Measurements from ENCODE around the gene ACOT2.
"Not testable (repeated sequence)": the region's sequence is repeated elsewhere in the genome, so short reads cannot be mapped to it uniquely, and the experiment has no call there.

ACOT2 gene

DNA sequence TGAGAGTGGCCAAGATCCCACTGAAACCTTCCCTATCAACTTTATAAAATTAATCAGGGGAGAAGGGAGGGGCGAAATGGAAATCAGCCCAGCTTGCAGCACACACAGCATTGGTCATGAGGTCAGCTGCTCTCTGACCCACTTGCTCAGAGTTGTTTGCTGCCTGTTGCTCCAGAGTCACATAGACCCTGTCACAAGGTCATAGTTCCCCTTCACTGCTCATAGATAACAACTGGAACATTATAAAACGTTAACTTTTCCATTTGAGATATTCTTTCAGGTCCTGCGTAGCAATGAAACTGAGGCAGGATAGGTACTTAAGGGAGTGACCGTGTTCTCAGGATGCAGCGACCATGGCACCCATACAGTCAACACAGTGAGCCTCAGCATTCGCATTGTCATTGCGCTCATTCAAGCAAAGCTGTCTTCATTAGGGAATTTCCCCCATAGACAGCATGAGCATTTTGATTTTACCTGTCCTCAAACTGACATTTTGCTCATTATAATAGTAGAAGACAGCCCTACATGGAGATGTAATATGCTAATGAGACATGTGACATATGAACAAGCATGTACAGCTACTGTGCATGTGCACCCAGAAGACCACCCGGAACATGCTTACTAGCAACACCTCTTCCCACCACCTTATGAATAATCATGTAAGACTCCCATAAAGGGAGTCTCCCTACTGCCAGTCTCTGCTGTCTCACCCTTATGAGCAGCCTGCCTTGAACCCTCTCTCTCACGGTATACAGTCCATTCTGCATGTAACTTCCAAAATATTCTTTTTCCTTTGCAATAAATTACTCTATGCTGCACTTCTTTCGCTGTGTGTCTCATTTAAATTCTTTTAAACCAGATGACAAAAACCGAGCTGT lies 13.3 kb downstream of the ACOT2 start:
- H3K4me1 Mint-ChIP-seq (ENCODE audit: low read depth); H3K27me3 Mint-ChIP-seq; H3K9me3 Mint-ChIP-seq; H3K27ac Mint-ChIP-seq; DNase-seq; H3K4me3 Mint-ChIP-seq: not testable (repeated sequence)
- H3K36me3 Mint-ChIP-seq (ENCODE audit: low read depth): peaks cover 16% of the 10 kb centered on the region

DNA sequence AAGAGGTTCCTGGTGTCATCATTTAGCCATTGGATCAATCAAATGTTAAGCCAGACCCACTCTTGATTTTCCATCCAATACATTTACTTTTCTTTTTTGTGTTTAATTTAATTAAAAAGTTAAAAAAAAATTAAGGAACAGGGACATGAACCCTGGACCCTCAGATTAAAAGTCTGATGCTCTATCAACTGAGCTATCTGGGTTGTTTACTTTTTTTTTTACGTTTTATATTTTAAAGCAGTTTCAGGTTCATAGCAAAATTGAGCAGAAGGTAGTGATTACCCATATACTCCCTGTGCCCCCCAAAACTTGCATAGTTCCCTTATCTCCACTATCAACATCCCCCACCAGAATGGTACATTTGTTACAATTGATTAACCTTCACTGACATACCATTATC lies 19.7 kb downstream of the ACOT2 start:
- H3K27ac Mint-ChIP-seq: no peak overlapping the region
- H3K9me3 Mint-ChIP-seq: peaks cover 6% of the 10 kb centered on the region
- H3K4me1 Mint-ChIP-seq (ENCODE audit: low read depth): peaks cover 14% of the 10 kb centered on the region
- no peaks in the 10 kb centered on the region for H3K36me3 Mint-ChIP-seq (ENCODE audit: low read depth)
- H3K27me3 Mint-ChIP-seq: no peaks in the 10 kb centered on the region
- H3K4me3 Mint-ChIP-seq: no peak overlapping the region
- DNase-seq: no peak

DNA sequence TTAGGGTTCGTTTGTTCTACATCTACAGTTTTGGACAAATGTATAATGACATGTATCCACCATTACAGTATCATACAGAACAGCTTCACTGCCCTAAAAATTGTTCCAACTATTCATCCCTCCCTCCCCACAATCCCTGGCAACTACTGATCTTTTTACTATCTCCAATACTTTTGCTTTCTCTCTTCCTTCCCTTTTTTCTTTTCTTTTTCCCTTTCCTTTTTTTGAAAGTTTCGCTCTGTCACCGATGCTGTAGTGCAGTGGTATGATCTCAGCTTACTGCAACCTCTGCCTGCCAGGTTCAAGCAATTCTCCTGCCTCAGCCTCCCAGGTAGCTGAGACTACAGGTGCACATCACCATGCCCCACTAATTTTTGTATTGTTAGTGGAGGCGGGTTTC lies 20.1 kb downstream of the ACOT2 start:
- H3K27ac Mint-ChIP-seq: no peak overlapping the region
- H3K9me3 Mint-ChIP-seq: peaks cover 6% of the 10 kb centered on the region
- no peaks in the 10 kb centered on the region for H3K27me3 Mint-ChIP-seq
- no peak for DNase-seq
- no peaks in the 10 kb centered on the region for H3K36me3 Mint-ChIP-seq (ENCODE audit: low read depth)
- no peak overlapping the region for H3K4me3 Mint-ChIP-seq
- peaks cover 14% of the 10 kb centered on the region for H3K4me1 Mint-ChIP-seq (ENCODE audit: low read depth)

DNA sequence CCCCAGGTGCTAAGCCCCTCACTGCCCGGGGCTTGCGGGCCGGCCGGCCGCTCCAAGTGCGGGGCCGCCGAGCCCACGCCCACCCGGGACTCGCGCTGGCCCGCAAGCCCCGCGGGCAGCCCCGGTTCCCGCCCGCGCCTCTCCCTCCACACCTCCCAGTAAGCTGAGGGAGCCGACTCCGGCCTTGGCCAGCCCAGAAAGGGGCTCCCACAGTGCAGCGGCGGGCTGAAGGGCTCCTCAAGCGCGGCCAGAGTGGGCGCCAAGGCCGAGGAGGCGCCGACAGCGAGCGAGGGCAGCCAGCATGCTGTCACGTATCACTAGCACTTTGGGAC lies 21.6 kb downstream of the ACOT2 start:
- not testable (repeated sequence) for DNase-seq

DNA sequence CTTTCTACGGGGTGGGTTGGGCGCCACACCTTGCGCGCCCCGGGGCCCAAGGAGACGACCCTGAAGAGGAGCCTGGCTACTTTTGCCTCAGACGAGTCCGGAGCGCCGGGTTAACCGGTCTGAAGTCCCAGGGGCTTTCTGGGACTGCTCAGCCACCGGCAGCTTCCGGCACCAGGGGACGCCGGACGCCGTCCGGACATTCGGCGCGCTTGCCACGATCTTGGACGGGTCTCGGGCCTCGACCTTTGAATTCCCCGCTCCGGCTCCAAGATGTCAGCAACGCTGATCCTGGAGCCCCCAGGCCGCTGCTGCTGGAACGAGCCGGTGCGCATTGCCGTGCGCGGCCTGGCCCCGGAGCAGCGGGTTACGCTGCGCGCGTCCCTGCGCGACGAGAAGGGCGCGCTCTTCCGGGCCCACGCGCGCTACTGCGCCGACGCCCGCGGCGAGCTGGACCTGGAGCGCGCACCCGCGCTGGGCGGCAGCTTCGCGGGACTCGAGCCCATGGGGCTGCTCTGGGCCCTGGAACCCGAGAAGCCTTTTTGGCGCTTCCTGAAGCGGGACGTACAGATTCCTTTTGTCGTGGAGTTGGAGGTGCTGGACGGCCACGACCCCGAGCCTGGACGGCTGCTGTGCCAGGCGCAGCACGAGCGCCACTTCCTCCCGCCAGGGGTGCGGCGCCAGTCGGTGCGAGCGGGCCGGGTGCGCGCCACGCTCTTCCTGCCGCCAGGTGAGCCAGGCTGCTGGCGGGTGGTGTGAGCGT lies 22.9 kb downstream of the ACOT2 start, which contains the start of gene ACOT4:
ACOT4 (plus strand) TSS at position 184 of the 760 bp plus-strand sequence; CDS start at position 271, 87 bp downstream.
- Mint-ChIP-seq H3K4me3 (peak within 1 kb of the TSS; percentile 65), H3K27me3 (no peaks in the 10 kb centered on the region), H3K36me3 (ENCODE audit: low read depth) (no peaks in the 10 kb centered on the region), H3K4me1 (ENCODE audit: low read depth) (peaks cover 14% of the 10 kb centered on the region), H3K9me3 (peaks cover 6% of the 10 kb centered on the region), H3K27ac (no peak within 1 kb of the TSS)
- DNase-seq: peak; percentile 77

More for the DNA sequence above, 21.6 kb downstream of the ACOT2 start:
- not testable (repeated sequence) for H3K36me3 Mint-ChIP-seq (ENCODE audit: low read depth); H3K27ac Mint-ChIP-seq; H3K4me3 Mint-ChIP-seq; H3K27me3 Mint-ChIP-seq; H3K9me3 Mint-ChIP-seq
- peaks cover 14% of the 10 kb centered on the region for H3K4me1 Mint-ChIP-seq (ENCODE audit: low read depth)

DNA sequence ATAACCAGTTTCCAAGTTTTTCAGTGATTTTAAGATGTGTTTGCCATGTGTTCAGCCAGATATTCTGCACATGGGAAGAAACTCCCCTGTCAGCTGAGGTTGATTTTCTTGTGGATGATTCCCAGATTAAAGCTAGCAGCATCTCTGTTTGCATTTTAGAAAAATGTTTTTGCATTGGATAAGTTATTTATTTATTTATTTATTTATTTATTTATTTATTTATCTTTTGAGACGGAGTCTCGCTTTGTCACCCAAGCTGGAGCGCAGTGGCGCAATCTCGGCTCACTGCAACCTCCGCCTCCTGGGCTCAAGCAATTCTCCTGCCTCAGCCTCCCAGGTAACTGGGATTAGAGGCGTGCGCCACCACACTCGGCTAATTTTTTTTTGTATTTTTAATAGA lies 25.5 kb downstream of the ACOT2 start:
- Mint-ChIP-seq H3K27me3 (no peaks in the 10 kb centered on the region), H3K4me1 (ENCODE audit: low read depth) (peaks cover 14% of the 10 kb centered on the region), H3K27ac (no peak overlapping the region), H3K9me3 (peaks cover 6% of the 10 kb centered on the region), H3K36me3 (ENCODE audit: low read depth) (no peaks in the 10 kb centered on the region), H3K4me3 (no peak overlapping the region)
- no peak for DNase-seq

DNA sequence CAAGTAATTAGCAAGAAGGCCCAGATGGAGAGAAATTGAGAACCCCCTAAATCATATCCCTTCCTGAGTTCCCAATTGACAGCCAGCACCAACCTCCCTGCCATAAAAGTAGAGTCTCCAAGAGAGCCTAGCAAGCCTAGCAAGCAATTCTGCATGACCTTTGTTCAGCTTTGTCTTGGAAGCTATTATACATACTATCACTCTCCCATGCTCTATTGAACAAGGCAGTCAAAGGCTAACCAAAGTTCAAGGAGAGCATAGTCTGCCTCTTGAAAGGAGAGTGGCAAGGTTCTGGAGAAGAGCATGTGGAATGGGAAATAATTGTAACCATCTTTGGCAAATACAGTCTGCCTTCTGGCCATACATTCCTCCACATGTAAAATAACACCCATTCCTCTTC lies 30.5 kb downstream of the ACOT2 start:
- Mint-ChIP-seq H3K27me3 (no peaks in the 10 kb centered on the region), H3K36me3 (ENCODE audit: low read depth) (no peaks in the 10 kb centered on the region), H3K4me3 (no peak overlapping the region), H3K27ac (no peak overlapping the region), H3K4me1 (ENCODE audit: low read depth) (no peaks in the 10 kb centered on the region), H3K9me3 (no peaks in the 10 kb centered on the region)
- DNase-seq: no peak

DNA sequence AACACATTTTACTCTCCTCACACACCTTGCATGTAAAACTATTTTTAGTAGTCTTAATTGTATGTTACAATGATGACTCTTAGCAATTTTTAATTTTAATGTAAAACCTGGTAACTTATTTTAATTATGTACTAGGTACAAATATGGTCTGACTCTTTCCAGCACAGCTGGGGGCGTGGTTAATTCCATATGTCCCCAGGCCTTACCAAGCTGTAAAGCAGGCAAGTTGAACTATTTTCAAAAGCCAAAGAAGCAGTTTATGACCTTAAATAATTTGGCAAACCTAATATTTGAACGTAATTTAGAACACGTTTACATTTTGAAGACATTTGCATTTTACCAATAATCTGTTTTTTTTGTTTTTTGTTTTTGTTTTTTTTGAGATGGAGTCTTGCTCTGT lies 34.0 kb downstream of the ACOT2 start:
- no peak overlapping the region for H3K4me3 Mint-ChIP-seq
- no peak for DNase-seq
- no peaks in the 10 kb centered on the region for H3K9me3 Mint-ChIP-seq
- H3K36me3 Mint-ChIP-seq (ENCODE audit: low read depth): no peaks in the 10 kb centered on the region
- H3K4me1 Mint-ChIP-seq (ENCODE audit: low read depth): no peaks in the 10 kb centered on the region
- no peak overlapping the region for H3K27ac Mint-ChIP-seq
- no peaks in the 10 kb centered on the region for H3K27me3 Mint-ChIP-seq

DNA sequence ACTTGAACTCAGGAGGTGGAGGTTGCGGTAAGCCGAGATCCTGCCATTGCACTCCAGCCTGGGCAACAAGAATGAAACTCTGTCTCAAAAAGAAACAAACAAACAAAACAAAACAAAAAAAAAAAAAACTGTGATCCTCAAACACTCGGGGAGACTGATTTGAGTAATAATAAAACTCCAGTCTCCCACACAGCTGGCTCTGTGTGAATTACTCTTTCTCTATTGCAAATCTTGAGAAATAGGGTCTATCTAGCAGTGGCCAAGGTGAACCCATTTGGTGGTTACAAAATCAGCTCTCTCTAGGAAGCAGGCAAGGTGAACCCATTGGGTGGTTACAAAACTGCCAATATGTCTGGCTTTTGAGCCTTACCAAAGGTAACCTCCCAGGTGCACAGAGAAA lies 37.3 kb downstream of the ACOT2 start:
- no peaks in the 10 kb centered on the region for H3K9me3 Mint-ChIP-seq

DNA sequence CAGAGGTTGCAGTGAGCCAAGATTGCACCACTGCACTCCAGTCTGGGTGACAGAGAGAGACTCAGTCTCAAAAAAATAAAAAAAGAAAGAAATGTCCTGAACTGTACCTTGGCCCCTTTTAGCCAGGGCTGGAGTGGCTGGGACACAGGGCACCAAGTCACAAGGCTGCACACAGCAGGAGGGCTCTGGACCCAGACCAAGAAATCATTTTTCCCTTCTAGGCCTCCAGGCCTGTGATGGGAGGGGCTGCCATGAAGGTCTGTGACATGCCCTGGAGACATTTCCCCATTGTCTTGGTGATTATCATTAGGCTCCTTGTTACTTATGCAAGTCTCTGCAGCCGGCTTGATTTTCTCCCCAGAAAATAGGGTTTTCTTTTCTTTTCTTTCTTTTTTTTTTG lies 38.2 kb downstream of the ACOT2 start:
- Mint-ChIP-seq H3K4me3 (no peak overlapping the region), H3K4me1 (ENCODE audit: low read depth) (peaks cover 2% of the 10 kb centered on the region), H3K27me3 (no peaks in the 10 kb centered on the region), H3K36me3 (ENCODE audit: low read depth) (no peaks in the 10 kb centered on the region), H3K9me3 (no peaks in the 10 kb centered on the region), H3K27ac (no peak overlapping the region)
- no peak for DNase-seq

More for the DNA sequence above, 37.3 kb downstream of the ACOT2 start:
- H3K4me1 Mint-ChIP-seq (ENCODE audit: low read depth): no peaks in the 10 kb centered on the region
- H3K27ac Mint-ChIP-seq: no peak overlapping the region
- H3K27me3 Mint-ChIP-seq: no peaks in the 10 kb centered on the region
- H3K4me3 Mint-ChIP-seq: no peak overlapping the region
- DNase-seq: no peak
- H3K36me3 Mint-ChIP-seq (ENCODE audit: low read depth): no peaks in the 10 kb centered on the region

DNA sequence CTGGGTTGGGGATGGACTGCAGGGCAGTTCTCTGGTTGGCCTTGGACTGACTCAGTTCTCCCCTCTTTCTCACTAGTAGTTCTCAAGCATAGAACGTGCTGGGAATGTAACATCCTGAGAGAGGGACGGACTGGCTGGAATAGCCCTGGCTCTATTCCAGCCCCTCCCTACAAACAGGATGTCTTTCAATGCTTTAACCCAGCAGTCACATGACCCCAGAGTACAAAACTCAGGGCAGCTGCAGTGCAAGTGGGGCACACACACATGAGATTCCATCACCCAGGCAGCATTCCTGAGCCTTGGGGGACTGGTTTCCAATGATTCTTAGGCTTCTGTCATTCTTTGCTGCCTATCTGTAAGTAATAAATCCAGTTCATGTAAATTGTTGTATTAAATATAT lies 41.7 kb downstream of the ACOT2 start:
- no peak for DNase-seq
- peaks cover 6% of the 10 kb centered on the region for H3K4me1 Mint-ChIP-seq (ENCODE audit: low read depth)
- no peaks in the 10 kb centered on the region for H3K9me3 Mint-ChIP-seq
- H3K36me3 Mint-ChIP-seq (ENCODE audit: low read depth): no peaks in the 10 kb centered on the region
- no peak overlapping the region for H3K4me3 Mint-ChIP-seq
- no peak overlapping the region for H3K27ac Mint-ChIP-seq
- peaks cover 4% of the 10 kb centered on the region for H3K27me3 Mint-ChIP-seq

DNA sequence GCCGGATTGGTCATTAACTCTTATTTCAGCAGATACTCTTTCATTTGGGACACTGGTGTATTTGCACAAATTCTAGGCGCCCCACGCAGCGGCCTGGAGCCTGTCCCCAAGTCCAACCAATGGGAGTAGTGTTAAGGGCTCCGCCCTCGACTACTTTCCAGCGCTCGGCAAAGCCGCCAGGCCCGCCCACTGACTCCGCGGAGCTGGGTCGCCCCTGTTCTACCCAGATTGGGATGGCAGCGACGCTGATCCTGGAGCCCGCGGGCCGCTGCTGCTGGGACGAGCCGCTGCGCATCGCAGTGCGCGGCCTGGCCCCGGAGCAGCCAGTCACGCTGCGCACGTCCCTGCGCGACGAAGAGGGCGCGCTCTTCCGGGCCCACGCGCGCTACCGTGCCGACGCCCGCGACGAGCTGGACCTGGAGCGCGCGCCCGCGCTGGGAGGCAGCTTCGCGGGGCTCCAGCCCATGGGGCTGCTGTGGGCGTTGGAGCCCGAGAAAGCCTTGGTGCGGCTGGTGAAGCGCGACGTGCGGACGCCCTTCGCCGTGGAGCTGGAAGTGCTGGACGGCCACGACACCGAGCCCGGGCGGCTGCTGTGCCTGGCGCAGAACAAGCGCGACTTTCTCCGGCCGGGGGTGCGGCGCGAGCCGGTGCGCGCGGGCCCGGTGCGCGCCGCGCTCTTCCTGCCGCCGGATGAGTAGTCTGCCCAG lies 43.5 kb downstream of the ACOT2 start, which contains the start of gene ACOT6:
ACOT6 (plus strand) TSS at position 179 of the 707 bp plus-strand sequence; CDS start at position 234, 55 bp downstream.
- H3K27me3 Mint-ChIP-seq: peaks cover 4% of the 10 kb centered on the region
- peak within 1 kb of the TSS; percentile 77 for H3K4me3 Mint-ChIP-seq
- no peak within 1 kb of the TSS for H3K27ac Mint-ChIP-seq
- peak; percentile 81 for DNase-seq
- H3K36me3 Mint-ChIP-seq (ENCODE audit: low read depth): no peaks in the 10 kb centered on the region
- H3K9me3 Mint-ChIP-seq: no peaks in the 10 kb centered on the region
- H3K4me1 Mint-ChIP-seq (ENCODE audit: low read depth): peaks cover 6% of the 10 kb centered on the region

DNA sequence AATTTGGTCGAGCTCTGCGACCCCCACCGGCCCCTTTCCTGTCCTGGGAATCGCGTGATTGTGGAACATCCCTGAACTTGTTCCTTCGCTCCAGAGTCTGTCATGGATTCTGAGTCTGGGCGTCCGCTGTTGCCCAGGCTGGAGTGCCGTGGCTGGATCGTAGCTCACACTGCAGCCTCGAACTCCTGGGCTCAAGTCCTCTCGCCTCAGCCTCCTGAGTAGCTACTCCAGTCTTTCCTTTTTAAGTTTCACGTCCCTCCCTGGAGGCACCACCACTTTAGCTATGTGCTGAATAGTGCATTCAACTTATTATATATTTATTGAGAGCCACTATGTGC lies 44.0 kb downstream of the ACOT2 start:
- Mint-ChIP-seq H3K36me3 (ENCODE audit: low read depth) (no peaks in the 10 kb centered on the region), H3K4me3 (peak overlapping the region; percentile 77), H3K27me3 (peaks cover 4% of the 10 kb centered on the region), H3K4me1 (ENCODE audit: low read depth) (peaks cover 6% of the 10 kb centered on the region), H3K9me3 (no peaks in the 10 kb centered on the region), H3K27ac (no peak overlapping the region)
- no peak for DNase-seq

DNA sequence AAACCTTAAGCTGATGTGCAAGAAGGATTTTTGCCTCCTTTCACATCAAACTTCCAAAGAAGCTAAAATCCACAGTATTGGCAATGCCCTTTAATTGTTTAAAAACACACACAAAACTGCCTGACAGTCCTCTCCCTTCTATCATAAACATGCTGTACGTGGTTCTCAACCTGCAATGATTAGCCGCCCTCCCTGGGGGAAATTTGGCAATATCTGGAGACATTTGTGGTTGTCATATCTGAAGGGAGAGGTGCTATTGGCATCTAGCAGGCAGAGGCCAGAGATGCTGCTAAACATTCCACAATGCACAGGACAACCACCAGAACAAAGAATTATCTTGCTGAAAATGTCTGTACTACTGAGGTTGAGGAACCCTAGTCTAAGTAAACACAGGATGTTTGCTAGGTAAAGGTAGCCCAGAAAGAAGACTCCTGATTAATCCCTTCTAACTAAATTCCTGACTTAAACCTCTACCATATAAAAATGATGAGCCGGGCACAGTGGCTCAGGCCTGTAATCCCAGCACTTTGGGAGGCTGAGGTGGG lies 44.5 kb downstream of the ACOT2 start:
- peaks cover 4% of the 10 kb centered on the region for H3K27me3 Mint-ChIP-seq
- no peak overlapping the region for H3K27ac Mint-ChIP-seq
- H3K36me3 Mint-ChIP-seq (ENCODE audit: low read depth): no peaks in the 10 kb centered on the region

More for the DNA sequence above, 44.5 kb downstream of the ACOT2 start:
- no peak for DNase-seq
- no peaks in the 10 kb centered on the region for H3K9me3 Mint-ChIP-seq
- H3K4me3 Mint-ChIP-seq: peak overlapping the region; percentile 77
- H3K4me1 Mint-ChIP-seq (ENCODE audit: low read depth): peaks cover 6% of the 10 kb centered on the region

Measured in activated T-cell treated with anti-CD3 and anti-CD28 coated beads, Interleukin-2, amount 50 U/mL, for 24 hours (primary cell).